NCI-H524 treated with DMSO at 0.1 percent for 48 hours (cell line): ENCODE measurements around the gene KLHL3.
A peak's percentile ranks its signal among the peaks of the same experiment; 100 is the strongest.

Experiments
- DNase-seq: peaks from one replicate; lab custom pipeline; 2025; lab: John Stamatoyannopoulos, UW

KLHL3 gene

GRCh38 chr5:137743031-137743640, 7.2 kb upstream of the KLHL3 start:
- DNase-seq = peak; percentile 15

GRCh38 chr5:137741718-137742117, 5.8 kb upstream of the KLHL3 start:
- no peak for DNase-seq

GRCh38 chr5:137739737-137740136, 3.8 kb upstream of the KLHL3 start:
- DNase-seq = no peak

- no peak for DNase-seq
Measured at GRCh38 chr5:137738947-137739346, 3.1 kb upstream of the KLHL3 start.

GRCh38 chr5:137737349-137738131, 1.7 kb upstream of the KLHL3 start:
- DNase-seq = no peak

DNA sequence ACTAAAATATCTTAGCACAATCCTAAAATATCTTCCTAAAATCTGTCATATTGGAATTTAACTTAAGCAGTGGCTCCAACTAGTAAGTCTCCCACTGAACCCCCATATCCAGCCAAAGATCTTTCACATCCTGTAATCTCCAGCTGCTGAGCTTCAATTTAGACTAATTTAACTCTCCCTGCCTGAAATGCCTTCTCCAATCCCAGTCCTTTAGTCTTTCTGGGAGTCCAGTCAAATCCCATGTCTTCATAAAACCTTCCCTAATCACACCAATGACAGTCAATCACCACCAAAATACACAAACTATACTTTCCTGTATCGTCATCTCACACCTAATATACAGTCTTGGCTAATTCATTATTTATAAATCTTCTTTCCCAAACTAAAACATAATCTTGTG, 607 bp upstream of the KLHL3 start:
- no peak for DNase-seq

DNA sequence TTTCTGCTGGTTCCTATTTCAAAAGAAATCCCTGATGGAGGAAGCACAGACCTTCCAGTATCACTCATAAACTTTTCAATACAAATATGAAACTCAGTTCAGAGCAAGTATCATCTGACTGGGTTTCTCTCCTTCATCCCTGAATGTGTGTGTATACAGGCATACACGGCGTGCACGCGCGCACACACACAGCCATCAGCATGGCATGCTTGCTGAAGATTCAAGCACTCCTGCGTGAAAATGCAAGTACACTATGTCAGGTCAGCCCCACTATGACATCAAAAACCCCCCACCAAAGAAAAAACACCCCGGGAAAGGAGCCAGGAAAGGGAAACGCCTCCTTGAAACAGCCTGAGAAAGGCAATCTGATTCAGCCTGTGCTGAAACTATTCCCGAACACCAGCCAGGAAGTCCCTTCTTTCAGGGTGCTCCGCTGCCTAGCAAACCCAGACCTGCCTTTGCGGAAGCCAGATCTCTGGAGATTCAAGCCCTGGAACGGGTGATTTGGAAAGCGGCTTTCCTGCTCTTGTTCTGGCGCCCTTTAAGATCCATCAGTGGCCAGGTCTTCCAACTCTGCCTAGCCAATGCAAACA, 831 bp downstream of the KLHL3 start:
- DNase-seq = no peak

DNA sequence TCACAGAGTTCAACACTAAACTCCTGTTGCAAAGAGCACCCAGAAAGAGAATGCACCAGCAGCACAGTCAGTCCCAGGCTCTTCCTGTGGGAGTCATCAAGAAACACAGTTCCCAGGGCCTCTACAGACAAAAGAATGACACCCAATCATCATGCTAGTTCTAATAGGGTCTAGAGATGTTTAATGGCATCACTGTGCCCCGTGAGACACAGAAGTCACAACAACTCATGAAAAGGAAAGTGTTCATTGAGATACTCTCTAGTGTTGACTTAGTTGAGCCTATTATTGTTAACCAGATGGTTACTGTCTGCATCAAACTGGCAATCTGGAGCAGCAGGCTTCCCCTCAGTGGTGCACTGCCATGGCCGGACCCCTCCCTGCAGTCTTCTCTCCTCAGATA, 1.6 kb downstream of the KLHL3 start:
- peak; percentile 28 for DNase-seq

- DNase-seq = no peak
Measured at GRCh38 chr5:137733922-137734321, 2.0 kb downstream of the KLHL3 start.

- DNase-seq = no peak
Measured at GRCh38 chr5:137733006-137733405, 2.9 kb downstream of the KLHL3 start.

- DNase-seq = no peak
Measured at GRCh38 chr5:137731176-137731575, 4.7 kb downstream of the KLHL3 start.

GRCh38 chr5:137730336-137730735, 5.6 kb downstream of the KLHL3 start:
- DNase-seq = no peak

DNA sequence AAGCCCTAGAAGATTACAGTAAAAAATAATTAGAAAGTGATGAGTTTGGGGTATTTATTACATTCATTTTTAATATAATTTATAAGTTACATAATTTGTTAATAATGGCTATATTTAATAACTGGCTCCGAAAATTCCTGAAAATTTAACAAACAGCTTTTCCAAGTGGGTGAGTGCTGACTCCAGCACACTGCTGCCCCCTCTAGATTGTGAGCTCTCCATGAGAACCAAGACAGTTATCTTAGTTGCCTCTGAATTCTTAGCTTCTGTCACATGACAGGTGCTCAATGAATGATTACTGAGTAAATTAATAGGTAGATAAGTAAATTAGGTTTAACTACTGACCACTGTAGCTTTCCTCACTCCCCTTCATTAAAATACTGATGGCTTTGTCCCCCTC, 7.8 kb downstream of the KLHL3 start:
- no peak for DNase-seq

- DNase-seq = no peak
Measured at GRCh38 chr5:137727623-137728022, 8.3 kb downstream of the KLHL3 start.

GRCh38 chr5:137724251-137724650, 11.6 kb downstream of the KLHL3 start:
- no peak for DNase-seq

DNA sequence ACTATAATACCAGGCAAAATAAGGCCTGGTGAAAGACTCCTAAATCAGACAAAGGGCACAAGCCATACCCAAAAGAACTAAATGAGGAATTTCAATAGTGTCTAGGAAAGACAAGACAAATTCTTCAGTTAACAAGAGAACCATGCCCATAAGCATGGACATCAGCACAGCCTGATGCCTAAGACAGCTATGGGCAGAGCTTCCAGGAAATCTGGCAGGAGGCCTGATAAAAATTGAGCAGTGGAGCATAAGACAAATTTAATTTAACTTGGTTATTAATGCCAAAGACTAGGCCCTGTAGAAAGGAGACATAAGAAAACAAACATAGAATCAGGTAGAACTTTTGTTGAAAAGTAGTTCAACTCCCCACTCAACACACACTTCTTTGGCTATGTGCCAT, 17.3 kb downstream of the KLHL3 start:
- DNase-seq = no peak

- no peak for DNase-seq
Measured at GRCh38 chr5:137716337-137716736, 19.6 kb downstream of the KLHL3 start.

DNA sequence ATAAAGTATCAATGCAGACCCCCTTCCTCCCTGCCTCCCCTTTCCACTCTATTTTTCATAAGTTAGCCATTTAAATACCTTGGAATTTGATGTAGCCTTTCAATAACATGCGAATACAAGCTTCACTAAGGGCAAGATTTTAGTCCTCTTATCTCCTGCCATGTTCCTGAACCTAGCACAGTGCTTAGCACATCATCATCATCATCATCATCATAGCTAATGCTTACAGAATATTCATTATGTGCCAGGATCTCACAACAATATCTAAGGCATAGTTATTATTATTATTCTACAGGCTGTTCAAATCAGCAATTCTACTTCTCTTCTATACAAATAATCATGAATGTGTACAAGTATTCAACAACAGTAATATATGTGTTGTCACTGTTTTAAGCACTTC, 20.4 kb downstream of the KLHL3 start:
- DNase-seq = no peak

DNA sequence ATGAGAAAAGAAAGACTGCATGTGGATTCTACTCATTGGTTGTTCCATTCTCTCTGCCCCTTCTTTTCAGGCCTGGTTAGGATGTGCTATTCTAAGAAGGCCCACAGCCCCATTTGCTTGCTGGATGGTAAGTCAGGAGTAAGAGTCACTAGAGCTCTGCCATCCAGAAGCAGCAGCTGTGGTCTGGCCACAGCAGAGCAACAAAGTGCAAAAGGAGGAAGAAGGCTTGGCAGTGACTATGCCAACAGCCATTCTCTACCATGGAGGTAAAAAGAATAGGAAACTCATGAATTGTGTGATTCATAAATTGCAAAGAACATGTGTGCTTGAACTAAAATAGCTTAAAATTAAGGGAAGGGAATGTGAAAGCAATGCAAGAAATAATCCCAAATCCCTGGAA, 20.9 kb downstream of the KLHL3 start:
- DNase-seq = no peak

DNA sequence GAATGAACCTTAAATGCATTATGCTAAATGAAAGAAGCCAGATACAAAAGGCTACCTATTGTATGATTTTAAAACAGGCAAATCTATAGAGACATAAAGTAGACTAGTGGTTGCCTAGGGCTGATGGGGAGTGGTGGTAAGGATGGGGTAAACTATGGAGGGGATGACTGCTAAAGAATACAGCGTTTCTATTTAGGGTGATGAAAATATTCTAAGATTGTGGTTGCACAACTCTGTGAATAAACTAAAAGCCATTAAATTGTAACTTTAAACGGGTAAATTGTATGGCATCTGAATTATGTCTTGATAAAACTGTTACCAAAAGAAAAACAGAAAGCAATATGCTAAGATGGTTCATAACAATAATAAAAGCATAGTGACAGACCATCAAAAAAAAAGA, 21.4 kb downstream of the KLHL3 start:
- no peak for DNase-seq

DNA sequence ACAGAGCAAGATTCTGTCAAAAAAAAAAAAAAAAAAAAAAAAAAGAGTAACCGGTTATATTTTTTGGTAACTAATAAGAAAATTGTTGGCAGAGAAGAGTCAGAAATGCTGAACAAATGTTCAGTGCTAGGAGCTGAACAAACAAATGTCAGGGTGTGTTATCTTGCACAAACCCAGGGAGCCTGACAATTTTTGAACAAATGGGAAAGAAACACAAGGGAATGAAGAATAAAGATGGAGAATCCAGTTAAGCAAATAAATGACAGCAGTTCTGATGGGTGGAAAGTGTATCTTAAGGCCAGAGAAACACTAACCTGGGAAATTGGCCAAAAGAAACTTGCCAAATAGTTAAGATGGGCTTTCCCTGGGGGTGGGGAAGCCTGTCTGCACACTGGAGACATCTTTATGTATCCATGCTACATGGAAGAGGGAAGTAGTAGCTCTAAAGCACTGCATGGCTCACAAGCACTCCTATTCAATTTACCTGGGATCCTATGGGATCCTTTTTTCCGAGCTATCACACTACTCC, 23.7 kb downstream of the KLHL3 start:
- no peak for DNase-seq

GRCh38 chr5:137710086-137710485, 25.8 kb downstream of the KLHL3 start:
- DNase-seq = no peak
